GM15510 (cell line): ENCODE measurements around the gene GPATCH2.

Experiments used
- POLR2A ChIP-seq: IDR thresholded peaks from 3 replicates; pipeline ENCODE4 v1.6.1; 2011; ENCODE audit warnings: borderline replicate concordance; ENCODE audit not compliant: insufficient read length; ENCODE audit errors: extremely low read depth

The GPATCH2 gene

GRCh38 chr1:217614200-217614712 lies 16.6 kb downstream of the GPATCH2 start:
- TF ChIP-seq POLR2A, result no peak

DNA sequence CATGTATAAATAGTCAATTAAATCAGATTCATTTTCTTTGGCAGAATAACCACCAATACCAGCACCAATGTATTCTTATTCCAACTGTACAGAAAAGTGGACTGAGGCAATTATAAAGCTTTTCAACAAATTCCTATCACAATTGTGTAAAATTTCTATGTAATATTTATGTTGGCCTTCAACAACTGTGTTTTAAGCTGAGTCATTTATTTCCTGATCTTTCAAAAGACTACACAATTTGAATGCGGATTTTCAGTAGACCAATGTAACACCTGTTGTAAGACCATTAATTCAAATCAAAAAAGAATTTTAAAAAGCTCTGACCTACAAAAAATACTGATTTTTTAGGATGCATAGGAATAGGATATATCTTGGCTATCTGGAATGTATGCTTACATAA lies 25.5 kb downstream of the GPATCH2 start:
- no peak for TF ChIP-seq POLR2A

DNA sequence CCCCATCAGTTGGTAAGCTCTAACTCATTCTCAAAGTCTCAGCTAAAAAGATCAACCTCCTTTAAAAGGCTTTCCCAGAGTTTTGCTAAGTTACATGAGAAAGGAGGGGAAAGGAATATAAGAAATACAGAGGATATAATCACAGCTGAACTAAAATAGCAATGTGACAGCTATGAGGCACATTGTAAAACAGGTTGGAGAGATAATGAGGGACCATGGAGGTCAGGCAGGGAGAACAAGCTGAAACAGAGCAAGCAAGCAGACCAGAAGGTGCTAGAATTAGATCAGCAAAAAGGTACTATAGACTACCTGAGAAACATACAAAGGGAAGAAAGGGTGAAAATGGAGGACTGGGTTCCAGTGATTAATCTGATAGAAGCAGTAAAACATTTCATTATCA lies 28.5 kb downstream of the GPATCH2 start:
- TF ChIP-seq POLR2A, result no peak

DNA sequence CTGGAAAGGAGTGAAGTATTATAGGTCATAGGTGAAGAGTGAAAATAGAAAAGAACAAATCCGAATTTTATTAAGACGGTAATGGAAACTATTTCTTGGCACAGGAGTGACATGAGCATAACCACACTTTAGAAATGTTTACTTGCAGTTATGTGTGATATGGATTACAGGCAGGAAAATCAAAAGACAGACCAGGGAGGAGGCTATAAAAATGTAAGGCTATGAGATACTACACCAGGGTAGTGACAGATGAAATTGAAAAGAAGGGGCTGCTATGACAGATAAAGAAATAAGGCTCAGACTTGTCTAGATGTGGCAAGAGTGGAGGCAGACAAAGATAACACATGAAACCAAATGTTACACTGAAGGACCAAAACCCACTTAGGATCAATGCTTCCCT lies 31.7 kb downstream of the GPATCH2 start:
- no peak for TF ChIP-seq POLR2A

- TF ChIP-seq POLR2A, result no peak
These were observed 40.3 kb downstream of the GPATCH2 start for GRCh38 chr1:217590598-217590997.

DNA sequence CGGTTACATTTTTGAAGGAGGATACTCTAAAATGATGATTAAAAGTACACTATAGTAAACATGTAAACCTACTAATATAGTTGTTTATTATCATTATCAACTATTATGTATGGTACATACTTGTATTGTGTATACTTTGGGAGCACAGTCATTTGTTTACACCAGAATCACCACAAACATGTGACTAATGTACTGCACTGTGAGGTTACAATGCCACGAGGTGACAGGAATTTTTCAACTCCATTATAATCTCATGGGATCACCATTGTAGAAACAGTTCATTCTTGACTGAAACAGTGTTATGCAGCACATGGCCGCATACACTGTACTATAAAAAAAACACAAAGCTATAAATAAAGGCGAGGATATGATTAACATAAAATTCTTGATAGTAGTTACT lies 44.3 kb downstream of the GPATCH2 start:
- TF ChIP-seq POLR2A, result no peak

- TF ChIP-seq POLR2A, result no peak
These were observed 45.3 kb downstream of the GPATCH2 start for GRCh38 chr1:217585577-217585976.

DNA sequence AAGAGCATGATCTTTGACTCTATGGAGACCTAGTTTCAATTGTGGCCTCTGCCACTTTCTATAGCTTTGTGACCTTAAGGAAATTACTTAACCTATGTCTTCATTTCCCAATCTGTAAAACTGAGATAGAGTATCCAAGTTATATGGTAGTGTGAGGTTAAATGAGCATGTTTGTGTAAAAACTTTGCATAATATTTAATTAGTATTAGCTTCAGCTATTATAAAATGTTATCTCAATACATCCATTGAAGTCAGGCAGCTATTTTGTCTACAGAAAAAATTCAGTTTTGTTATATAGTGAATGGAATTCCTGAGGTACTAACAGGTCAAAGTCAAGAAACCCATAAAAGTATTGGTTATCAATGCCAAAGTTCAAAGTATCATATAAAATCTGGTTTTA lies 53.6 kb downstream of the GPATCH2 start:
- no peak for TF ChIP-seq POLR2A

DNA sequence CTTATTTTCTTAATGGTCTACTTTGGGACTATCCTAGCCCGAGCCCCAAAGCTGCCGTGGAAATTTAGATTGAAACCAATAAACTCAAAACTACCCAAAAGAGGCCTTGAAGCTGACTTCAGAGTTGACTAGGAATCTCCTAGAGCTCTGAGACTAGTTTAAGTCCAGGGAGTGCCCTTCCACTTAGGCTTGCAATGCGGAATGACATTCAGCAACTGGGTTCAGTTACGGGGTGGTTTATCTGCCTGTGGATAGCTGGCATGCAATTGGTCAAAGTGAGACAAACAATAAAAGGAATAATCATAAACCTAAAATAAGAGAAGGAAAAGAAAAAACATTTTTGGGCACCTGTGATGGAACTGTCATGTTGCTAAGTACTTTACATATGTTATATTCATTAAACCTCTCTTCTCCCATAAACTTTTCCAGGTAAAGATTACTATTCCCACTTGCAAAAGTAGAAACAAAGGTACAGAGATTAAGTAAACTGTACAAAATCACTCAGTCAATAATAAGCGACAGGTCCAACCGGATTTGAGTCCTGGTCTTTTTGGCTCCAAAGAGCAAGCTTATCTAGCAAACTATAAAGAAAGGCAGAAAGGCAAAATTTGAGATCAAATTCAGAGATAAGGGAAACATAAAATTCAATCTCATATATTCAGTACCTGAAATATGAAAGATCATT lies 56.5 kb downstream of the GPATCH2 start:
- no peak for TF ChIP-seq POLR2A

DNA sequence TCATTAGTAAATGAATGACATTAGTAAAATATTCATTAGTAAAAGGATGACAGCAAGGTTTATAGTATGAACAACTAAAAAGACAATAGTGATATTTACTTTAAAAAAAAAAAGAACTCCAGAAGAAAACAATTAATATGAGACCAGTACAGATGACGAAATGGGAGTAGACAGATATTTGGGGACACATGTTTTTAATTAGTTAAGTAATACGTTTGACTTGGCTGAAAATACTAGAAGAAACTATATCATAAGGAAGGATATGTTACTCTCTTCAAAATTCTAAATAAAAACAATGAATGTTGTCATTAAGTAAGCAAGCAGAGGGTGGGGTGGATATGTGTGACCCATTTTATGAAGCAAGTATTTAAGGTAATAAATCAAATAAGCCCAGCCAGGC lies 61.9 kb downstream of the GPATCH2 start:
- TF ChIP-seq POLR2A, result no peak

- no peak for TF ChIP-seq POLR2A
These were observed 62.7 kb downstream of the GPATCH2 start for GRCh38 chr1:217568200-217568599.

- TF ChIP-seq POLR2A, result no peak
These were observed 66.1 kb downstream of the GPATCH2 start for GRCh38 chr1:217564833-217565232.

DNA sequence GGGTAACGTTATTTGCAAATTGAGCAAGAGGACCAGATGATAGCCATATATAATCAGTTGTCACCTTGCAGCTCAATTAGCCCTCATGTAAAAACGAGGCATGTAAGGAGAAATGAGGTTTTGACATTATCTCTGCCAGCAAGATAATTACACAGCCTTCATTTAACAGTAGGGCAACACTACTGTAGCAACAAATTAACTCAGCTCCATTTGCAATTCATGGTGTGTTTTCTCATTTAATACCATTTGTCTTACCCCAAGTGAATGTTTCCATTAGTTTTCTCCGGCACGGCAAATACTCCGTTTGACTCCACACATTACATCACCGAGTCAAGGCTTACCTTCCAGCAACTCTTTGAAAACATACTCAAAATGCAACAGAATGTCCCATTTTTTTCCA lies 66.7 kb downstream of the GPATCH2 start:
- TF ChIP-seq POLR2A, result no peak

DNA sequence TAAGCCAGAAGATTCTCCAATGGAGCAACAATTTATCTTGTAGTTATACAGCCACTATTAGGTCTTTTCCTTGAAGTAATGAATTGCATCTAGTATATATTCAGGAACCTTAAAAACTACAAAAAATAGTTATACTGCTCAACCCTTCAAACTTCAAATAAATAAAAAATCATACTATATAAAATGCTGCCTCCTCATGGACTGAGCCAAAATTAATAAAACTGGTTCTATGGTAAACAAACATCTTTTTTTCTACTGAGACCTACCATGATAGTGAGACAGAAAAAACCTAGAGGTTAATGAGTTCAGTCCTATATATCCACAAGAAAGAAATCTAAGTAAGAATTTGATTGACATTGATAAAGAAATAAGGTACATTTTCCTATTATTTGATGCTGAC lies 67.7 kb downstream of the GPATCH2 start:
- no peak for TF ChIP-seq POLR2A

DNA sequence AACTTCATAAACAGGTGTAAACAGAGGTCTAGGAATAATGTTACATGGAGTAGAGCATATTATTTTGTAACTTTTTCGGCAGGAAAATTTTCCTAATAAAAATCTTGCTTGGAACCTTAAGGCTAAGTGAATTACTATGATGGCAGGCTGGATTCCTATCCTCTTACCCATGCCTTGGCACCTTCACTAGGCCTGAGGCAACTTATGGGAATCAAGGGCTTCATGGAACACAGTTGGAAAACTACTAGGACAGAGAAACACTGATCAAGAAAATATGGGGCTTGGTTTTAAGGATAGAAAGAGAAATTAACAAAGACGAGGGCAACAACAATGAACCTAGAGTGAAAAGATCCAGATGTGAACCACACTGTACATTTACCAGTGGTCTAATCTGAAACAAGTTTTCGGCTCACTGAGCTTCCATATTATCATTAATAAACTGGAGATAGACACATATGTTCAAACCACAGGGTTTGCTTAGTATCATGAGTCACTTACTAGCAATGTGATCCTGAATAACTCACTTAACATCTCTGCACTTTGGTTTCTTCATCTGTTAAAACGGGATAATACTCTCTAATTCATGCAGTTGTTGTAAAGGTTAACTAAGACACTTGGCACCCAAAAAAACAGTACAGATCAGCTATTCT lies 68.5 kb downstream of the GPATCH2 start:
- TF ChIP-seq POLR2A, result no peak

DNA sequence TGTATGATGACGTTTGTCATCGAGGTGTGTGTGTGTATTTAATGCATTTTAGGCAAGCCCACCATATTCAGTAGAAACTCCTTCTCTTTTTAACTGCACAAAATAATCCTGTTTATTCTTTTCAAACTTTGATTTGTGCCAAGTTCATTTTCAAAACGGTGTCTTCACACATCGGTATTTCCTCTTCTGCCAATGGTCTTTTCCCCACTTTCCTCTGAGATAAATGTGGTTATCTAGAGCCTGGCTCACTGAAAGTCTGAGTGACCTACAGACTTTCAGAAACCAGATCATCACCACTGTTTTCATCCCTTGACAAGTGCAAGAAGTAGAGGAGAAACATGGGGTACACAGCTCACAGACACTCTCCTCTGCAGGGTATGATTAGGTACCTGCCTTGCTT lies 69.4 kb downstream of the GPATCH2 start:
- no peak for TF ChIP-seq POLR2A
